Nephron progenitor cell (in vitro differentiated cells): ENCODE data around the gene TNFRSF14.

Experiments used
- DNase-seq: peaks from one replicate; pipeline ENCODE4 v3.0.0; 2021
- H3K27ac Mint-ChIP-seq: 2 replicates; pipeline ENCODE4 v1.8.0; 2021; ENCODE audit warnings: mild to moderate bottlenecking, moderate library complexity, mixed read lengths
- H3K27me3 Mint-ChIP-seq: 2 replicates; pipeline ENCODE4 v1.8.0; 2021; ENCODE audit warnings: mild to moderate bottlenecking, low read depth, mixed read lengths; ENCODE audit not compliant: poor library complexity
- H3K36me3 Mint-ChIP-seq: 2 replicates; pipeline ENCODE4 v1.8.0; 2021; ENCODE audit warnings: low read depth, mixed read lengths
- H3K4me1 Mint-ChIP-seq: 2 replicates; pipeline ENCODE4 v1.8.0; 2021; ENCODE audit warnings: mixed read lengths
- H3K4me3 Mint-ChIP-seq: 2 replicates; pipeline ENCODE4 v1.8.0; 2021; ENCODE audit warnings: mild to moderate bottlenecking, moderate library complexity, mixed read lengths
- H3K9me3 Mint-ChIP-seq: 2 replicates; pipeline ENCODE4 v1.8.0; 2021; ENCODE audit warnings: mild to moderate bottlenecking, moderate library complexity, mixed read lengths
- CTCF ChIP-seq: fragments of 200-600 bp; sonication (generic); IDR thresholded peaks from 2 replicates; pipeline ENCODE4 v1.5.0; 2021; ENCODE audit warnings: antibody characterized with exemption

TNFRSF14 gene

GRCh38 chr1:2528966-2529783 lies 27.0 kb upstream of the TNFRSF14 start:
- H3K27me3 Mint-ChIP-seq: peaks cover 71% of the 10 kb centered on the region
- no peaks in the 10 kb centered on the region for H3K36me3 Mint-ChIP-seq
- peak; percentile 75 for DNase-seq
- H3K27ac Mint-ChIP-seq: no peak overlapping the region
- H3K4me1 Mint-ChIP-seq: peaks cover 30% of the 10 kb centered on the region
- no peaks in the 10 kb centered on the region for H3K9me3 Mint-ChIP-seq
- no peak for TF ChIP-seq CTCF
- no peak overlapping the region for H3K4me3 Mint-ChIP-seq

GRCh38 chr1:2529784-2530512 lies 26.2 kb upstream of the TNFRSF14 start, which contains the start of gene HES5:
Gene HES5, minus strand, starts transcription at chr1:2530263. Its CDS starts 99 bp downstream, at chr1:2530164.
- peak; percentile 59 for DNase-seq
- Mint-ChIP-seq H3K27ac (no peak within 1 kb of the TSS), H3K4me1 (peaks cover 28% of the 10 kb centered on the region), H3K9me3 (no peaks in the 10 kb centered on the region), H3K4me3 (no peak within 1 kb of the TSS), H3K27me3 (peaks cover 78% of the 10 kb centered on the region), H3K36me3 (no peaks in the 10 kb centered on the region)
- no peak for TF ChIP-seq CTCF

GRCh38 chr1:2530513-2531361 lies 25.4 kb upstream of the TNFRSF14 start:
- DNase-seq: no peak
- Mint-ChIP-seq H3K4me1 (peaks cover 29% of the 10 kb centered on the region), H3K27me3 (peaks cover 86% of the 10 kb centered on the region), H3K36me3 (no peaks in the 10 kb centered on the region), H3K27ac (no peak overlapping the region), H3K4me3 (no peak overlapping the region), H3K9me3 (no peaks in the 10 kb centered on the region)
- no peak for TF ChIP-seq CTCF

- TF ChIP-seq CTCF: no peak
- H3K4me3 Mint-ChIP-seq: no peak overlapping the region
- no peak for DNase-seq
- peaks cover 85% of the 10 kb centered on the region for H3K27me3 Mint-ChIP-seq
- H3K27ac Mint-ChIP-seq: no peak overlapping the region
- H3K4me1 Mint-ChIP-seq: peaks cover 31% of the 10 kb centered on the region
- H3K36me3 Mint-ChIP-seq: no peaks in the 10 kb centered on the region
- no peaks in the 10 kb centered on the region for H3K9me3 Mint-ChIP-seq
Observed at GRCh38 chr1:2532485-2533160, 23.5 kb upstream of the TNFRSF14 start.

GRCh38 chr1:2533365-2533764 lies 22.8 kb upstream of the TNFRSF14 start:
- no peaks in the 10 kb centered on the region for H3K36me3 Mint-ChIP-seq
- peaks cover 1% of the 10 kb centered on the region for H3K9me3 Mint-ChIP-seq
- TF ChIP-seq CTCF: no peak
- H3K27me3 Mint-ChIP-seq: peaks cover 83% of the 10 kb centered on the region
- H3K27ac Mint-ChIP-seq: no peak overlapping the region
- no peak overlapping the region for H3K4me3 Mint-ChIP-seq
- no peak for DNase-seq
- peaks cover 31% of the 10 kb centered on the region for H3K4me1 Mint-ChIP-seq
